Activated T-cell treated with anti-CD3 and anti-CD28 coated beads for 48 hours (primary cell): ENCODE data around the gene VAPB.
"Not testable (repeated sequence)": the region's sequence is repeated elsewhere in the genome, so short reads cannot be mapped to it uniquely, and the experiment has no call there.

ENCODE experiments used
- DNase-seq: peaks from one replicate; pipeline ENCODE4 v3.0.0-alpha.2; 2020; ENCODE audit warnings: low read depth

VAPB gene

GRCh38 chr20:58407966-58408557 is 19.0 kb downstream of the VAPB start:
- DNase-seq = no peak

DNA sequence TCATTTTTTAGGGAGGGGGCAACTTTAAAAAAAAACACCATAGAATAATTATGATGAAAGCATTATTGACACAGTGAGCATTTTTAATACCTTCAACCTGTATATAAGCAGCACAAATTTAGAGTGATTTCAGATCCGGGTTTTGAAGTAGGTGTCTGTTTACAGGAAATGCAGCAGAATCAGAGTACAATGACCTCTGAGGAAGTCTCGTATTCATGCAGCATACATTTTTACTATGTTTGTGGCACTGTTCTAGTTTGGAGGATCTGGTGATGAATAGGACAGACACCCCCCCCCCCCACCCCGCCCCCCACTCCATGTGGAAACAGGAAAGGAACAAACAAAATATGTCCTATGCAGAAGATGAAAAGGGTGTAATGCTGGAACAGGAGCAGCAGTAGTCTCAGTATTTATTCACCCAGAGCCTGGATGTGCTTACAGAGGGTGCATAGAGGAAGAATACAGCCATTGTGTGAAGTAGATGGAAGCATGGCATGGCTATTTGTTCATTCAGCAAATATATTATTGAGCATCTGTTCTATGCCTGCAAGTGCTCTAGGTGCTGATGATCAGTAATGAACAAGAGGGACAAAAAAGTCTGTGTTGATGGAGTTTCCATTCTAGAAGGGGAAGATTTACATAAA is 19.7 kb downstream of the VAPB start:
- no peak for DNase-seq

DNA sequence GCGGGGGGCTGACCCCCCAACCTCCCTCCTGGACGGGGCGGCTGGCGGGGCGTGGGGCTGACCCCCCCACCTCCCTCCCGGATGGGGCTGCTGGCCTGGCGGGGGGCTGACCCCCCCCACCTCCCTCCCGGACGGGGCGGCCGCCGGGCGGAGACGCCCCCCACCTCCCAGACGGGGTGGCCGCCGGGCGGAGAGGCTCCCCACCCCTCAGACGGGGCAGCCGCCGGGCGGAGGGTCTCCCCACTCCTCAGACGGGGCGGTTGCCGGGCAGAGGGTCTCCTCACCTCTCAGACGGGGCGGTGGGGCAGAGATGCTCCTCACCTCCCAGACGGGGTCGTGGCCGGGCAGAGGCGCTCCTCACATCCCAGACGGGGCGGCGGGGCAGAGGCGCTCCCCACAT is 25.2 kb downstream of the VAPB start:
- not testable (repeated sequence) for DNase-seq

DNA sequence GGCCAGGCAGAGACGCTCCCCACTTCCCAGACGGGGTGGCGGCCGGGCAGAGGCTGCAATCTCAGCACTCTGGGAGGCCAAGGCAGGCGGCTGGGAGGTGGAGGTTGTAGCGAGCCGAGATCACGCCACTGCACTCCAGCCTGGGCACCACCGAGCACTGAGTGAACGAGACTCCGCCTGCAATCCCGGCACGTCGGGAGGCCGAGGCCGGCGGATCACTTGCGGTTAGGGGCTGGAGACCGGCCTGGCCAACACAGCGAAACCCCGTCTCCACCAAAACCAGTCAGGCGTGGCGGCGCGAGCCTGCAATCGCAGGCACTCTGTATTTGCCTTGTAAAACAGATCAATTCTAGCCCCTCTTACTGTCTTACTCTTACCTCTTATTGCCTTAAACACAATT is 25.8 kb downstream of the VAPB start:
- not testable (repeated sequence) for DNase-seq

DNA sequence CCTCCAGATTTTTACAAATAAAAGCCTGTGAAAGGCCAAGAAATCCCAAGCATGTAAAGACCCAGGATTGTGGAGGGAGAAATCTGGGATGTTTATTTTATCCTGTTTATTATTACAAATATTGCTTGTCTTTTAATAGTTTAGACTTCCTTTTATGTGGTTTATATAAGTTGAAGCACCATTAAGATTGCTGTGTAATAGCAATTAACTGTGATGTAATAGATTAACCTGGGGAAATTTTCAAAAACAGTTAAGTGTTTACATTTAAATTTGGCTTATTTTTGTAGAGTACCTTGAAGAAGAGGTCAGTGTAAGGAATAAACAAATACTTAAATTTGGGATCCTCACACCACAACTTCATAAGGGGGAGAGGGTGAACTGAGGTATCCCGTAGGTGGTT is 27.0 kb downstream of the VAPB start:
- DNase-seq = no peak

- DNase-seq = no peak
These were observed 27.8 kb downstream of the VAPB start for GRCh38 chr20:58416835-58417234.

DNA sequence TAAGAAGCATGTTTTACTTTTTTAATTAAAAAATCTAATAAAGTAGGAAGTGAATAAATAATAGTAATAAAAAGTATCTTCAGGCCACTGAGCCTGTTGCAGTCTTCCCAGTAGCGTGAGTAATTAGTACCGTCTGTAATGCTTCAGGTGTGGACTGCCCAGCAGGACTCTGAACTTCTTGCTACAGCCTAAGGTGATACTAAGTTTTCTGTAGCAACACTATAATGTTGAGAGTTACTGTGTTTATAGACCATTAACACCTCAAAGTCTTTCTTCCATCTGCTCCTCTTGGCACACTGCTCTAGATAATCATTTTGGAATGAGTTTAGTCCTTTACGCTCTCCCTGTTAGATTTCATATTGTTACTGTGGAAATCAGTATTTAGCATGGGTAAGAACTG is 28.4 kb downstream of the VAPB start:
- no peak for DNase-seq

- DNase-seq = no peak
These were observed 30.1 kb downstream of the VAPB start for GRCh38 chr20:58418949-58419748.

DNA sequence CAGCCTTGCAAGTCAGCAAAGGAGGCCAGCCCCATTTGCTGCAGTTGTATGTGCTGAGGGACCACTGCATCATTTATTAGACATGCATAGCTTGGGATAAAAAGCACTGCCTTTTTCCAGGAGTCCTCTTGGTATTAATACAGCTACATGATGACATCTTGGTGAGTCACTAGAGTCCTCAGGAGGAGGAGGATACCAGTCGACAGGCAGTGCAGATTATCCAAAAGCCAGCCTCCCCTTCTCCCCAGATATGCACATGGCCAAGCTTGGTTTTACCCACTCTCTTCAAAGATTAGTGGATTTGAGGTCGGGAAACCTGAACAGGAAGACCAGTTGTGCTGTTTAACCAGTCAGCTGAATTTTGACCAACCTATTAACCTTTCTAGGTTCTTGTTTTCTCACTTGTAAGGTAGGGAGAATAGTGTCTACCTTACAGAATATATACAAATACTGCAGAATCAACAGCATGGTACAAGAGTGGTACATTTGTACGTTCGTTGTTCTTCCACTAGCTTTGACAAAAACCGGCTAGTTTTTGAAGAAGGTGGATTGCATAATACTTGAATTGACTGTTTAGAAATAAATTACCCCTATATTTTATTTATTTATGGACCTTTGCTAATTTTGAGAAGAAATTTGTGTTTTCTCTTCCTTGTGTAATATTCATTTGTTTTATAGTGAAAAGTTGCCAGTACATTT is 31.9 kb downstream of the VAPB start:
- DNase-seq = no peak

DNA sequence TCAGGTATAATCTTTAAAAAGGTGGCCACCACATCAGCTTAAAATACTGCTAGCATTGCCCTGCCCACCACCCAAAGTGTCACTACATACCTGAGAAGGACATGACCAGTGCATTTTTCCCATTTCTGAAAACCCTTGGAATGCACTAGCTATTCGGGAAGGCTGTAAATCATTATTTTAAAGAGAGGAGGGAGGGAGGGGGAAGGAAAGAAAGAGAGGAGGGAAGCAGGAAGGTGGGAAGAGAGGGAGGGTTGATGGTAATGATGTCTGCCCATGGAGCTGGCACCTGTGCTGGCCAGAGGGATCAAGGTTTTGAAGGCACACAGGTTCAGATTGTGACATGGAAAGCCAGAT is 32.4 kb downstream of the VAPB start:
- DNase-seq = no peak

DNA sequence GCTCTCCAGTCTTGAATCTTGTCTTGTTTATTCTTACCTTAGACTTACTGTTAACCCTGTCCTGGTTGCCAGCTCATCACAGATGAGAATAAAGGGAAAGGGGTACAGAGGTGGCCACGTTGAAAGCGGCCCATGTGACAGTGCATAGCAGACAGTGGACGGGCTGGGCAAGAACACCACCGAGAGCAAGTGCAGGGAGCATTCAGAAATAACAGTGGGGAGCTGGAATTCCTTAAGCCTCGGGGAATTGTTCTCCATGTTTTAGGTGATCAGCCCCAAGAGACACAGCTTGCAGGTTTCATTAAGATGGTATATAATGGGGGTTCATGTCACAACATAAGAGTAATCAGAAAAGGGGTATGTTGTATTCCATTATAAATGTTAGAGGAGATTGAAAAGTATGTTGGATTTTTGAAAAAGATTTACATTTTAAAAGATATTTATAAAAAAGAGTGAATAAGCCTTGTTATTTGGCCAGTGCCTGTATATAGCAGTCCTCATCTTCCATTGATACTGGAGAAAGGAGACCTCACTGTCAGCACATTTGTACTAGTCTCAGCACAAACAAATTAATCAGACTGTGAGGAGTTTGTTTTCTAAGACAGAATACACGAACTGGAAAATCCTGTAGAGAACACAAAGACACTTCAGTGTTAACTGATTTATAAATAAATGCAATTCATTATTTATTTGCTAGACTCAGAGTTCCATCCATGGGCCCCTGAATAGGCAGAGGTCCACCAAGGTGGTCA is 35.4 kb downstream of the VAPB start:
- DNase-seq = no peak

GRCh38 chr20:58427571-58427970 is 38.5 kb downstream of the VAPB start:
- not testable (repeated sequence) for DNase-seq

- no peak for DNase-seq
These were observed 39.3 kb downstream of the VAPB start for GRCh38 chr20:58428364-58428763.

- no peak for DNase-seq
These were observed 40.3 kb downstream of the VAPB start for GRCh38 chr20:58429303-58429702.

DNA sequence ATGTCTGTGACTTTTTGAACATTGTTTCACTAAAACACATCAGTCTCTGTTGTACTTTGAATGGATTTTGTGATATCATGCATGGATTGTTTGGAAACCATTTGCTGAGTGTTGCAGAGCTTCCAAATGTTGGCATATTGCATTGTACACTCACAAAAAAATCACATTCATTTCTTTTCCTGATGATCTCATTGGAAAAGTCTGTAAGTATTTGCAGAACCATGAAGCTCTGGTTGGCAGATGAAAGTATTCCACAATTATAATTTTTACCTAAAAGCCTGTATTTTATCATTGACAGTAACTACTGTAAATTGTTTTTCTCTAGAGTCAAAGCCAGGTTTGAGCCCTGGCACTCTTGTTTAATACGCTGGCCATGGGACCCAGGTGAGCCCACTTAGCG is 42.1 kb downstream of the VAPB start:
- no peak for DNase-seq

GRCh38 chr20:58432186-58432954 is 43.3 kb downstream of the VAPB start:
- no peak for DNase-seq

DNA sequence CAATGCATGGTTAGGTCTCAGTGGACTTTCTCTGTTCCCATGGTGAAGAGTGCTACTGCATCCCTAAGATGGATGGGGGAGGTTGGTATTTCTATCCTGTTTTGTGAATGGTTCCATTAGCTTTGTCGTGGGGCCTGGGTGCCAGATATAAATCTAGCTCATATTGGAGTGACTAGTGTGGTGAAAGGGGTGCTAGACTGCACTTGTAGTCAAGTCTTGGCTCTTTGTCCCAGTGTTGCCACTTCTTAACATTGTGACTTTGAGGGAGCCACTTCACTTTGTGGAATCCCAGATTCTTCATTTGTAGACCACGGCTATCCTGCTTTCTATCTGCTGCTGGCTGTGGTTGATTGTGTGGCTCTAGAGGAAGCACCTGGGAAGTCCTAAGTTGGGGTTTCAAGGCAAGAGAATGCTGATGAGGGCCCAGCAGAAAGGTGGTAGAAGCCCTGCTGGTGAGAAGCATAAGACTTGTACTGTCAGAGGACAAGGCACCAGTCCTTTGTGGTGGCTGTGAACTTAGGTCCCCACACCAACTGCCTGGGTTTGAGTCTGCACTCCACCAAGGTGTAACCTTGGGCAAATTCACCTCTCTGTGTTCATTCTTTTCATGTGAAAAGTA is 44.1 kb downstream of the VAPB start:
- DNase-seq = no peak

DNA sequence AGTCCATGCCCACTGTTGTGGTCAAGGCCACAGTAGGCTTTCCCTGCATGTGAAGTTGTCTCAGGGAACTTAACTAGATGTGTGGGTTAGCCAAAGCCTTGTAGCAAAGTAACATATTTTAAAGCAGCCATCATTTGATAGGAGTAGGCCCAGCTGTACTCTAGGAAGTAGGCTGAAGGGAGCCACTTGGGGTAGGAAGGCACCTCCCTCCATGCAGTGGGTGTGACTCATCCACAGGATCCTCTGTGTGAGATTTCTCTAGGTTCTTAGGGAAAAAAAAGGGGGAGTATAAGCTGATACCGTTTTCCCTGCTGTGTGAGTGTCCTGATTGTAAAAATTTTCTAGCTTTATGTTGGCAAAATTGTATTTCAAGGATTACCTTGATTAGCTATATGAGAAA is 44.7 kb downstream of the VAPB start:
- DNase-seq = no peak

DNA sequence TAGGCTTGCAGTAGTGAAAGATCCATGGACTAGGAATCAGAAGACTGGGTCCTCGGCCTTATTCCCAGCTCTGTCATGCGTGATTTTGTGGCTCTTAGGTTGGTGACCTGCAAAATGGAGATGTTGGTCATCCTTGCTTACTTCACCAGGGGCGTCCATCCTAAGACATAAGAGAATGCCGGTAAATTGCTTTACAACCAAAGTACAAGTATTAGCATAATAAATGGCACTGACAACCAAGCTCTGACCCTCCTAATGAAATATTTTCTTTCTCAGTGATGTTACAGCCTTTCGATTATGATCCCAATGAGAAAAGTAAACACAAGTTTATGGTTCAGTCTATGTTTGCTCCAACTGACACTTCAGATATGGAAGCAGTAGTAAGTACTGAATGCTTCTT is 45.3 kb downstream of the VAPB start:
- no peak for DNase-seq

- DNase-seq = no peak
These were observed 46.2 kb downstream of the VAPB start for GRCh38 chr20:58435237-58435636.
